ENCODE measurements around the gene SREBF1. TPM values are rescaled to one million over a fixed set of nuclear protein-coding genes. Genes with fewer than 3 reads are reported as not detected.
A peak's percentile ranks its signal among the peaks of the same experiment; 100 is the strongest.

Gene SREBF1
- polyA plus RNA-seq, 6 donors from 2014 or later, result 4.8 to 10.0 (median 5.4) TPM

- H3K36me3 Mint-ChIP-seq, result no peaks in the 10 kb centered on the region
- H3K27me3 Mint-ChIP-seq, result no peaks in the 10 kb centered on the region
- ATAC-seq (ENCODE audit: low read depth in 2 of 2), result peak in 1 of 2 donors; percentile 11
- H3K4me3 Mint-ChIP-seq, result peak overlapping the region in 1 of 8 donors; percentile 29
- H3K9me3 Mint-ChIP-seq, result no peaks in the 10 kb centered on the region
- peaks cover 27 to 42% (median 33%) of the 10 kb centered on the region in 3 donors for H3K4me1 Mint-ChIP-seq
- peak overlapping the region in 3 of 6 donors; percentile 6 to 84 (median 74) for H3K27ac Mint-ChIP-seq
- no peak for DNase-seq
Observed at GRCh38 chr17:17851103-17852002, 14.6 kb upstream of the SREBF1 start.

- Mint-ChIP-seq H3K27me3 (no peaks in the 10 kb centered on the region), H3K4me3 (peak overlapping the region in 3 of 8 donors; percentile 0 to 37 (median 19)), H3K36me3 (no peaks in the 10 kb centered on the region), H3K4me1 (peaks cover 27 to 42% (median 33%) of the 10 kb centered on the region in 3 donors), H3K9me3 (no peaks in the 10 kb centered on the region), H3K27ac (peak overlapping the region in 3 of 6 donors; percentile 50 to 82 (median 75))
- ATAC-seq (ENCODE audit: low read depth in 2 of 2) (peak; percentile 92), DNase-seq (peak; percentile 57)
Observed at GRCh38 chr17:17849845-17850373, 13.1 kb upstream of the SREBF1 start.

GRCh38 chr17:17849147-17849820, 12.5 kb upstream of the SREBF1 start:
- no peaks in the 10 kb centered on the region for H3K27me3 Mint-ChIP-seq
- no peak overlapping the region for H3K4me3 Mint-ChIP-seq
- peak overlapping the region in 3 of 6 donors; percentile 10 to 57 (median 33) for H3K27ac Mint-ChIP-seq
- no peaks in the 10 kb centered on the region for H3K36me3 Mint-ChIP-seq
- ATAC-seq (ENCODE audit: low read depth in 2 of 2) (peak; percentile 19 to 32), DNase-seq (no peak)
- peaks cover 27 to 42% (median 33%) of the 10 kb centered on the region in 3 donors for H3K4me1 Mint-ChIP-seq
- H3K9me3 Mint-ChIP-seq, result no peaks in the 10 kb centered on the region

GRCh38 chr17:17848311-17849082, 11.7 kb upstream of the SREBF1 start:
- Mint-ChIP-seq H3K9me3 (no peaks in the 10 kb centered on the region), H3K27me3 (no peaks in the 10 kb centered on the region), H3K36me3 (no peaks in the 10 kb centered on the region), H3K4me3 (no peak overlapping the region), H3K27ac (peak overlapping the region in 2 of 6 donors; percentile 26 to 39), H3K4me1 (peaks cover 27 to 42% (median 33%) of the 10 kb centered on the region in 3 donors)
- no peak for ATAC-seq (ENCODE audit: low read depth in 2 of 2)
- DNase-seq, result no peak

GRCh38 chr17:17847726-17848125, 10.9 kb upstream of the SREBF1 start:
- Mint-ChIP-seq H3K4me3 (no peak overlapping the region), H3K9me3 (no peaks in the 10 kb centered on the region), H3K27me3 (no peaks in the 10 kb centered on the region), H3K27ac (peak overlapping the region in 1 of 6 donors; percentile 26), H3K4me1 (peaks cover 27 to 42% (median 33%) of the 10 kb centered on the region in 3 donors), H3K36me3 (no peaks in the 10 kb centered on the region)
- ATAC-seq (ENCODE audit: low read depth in 2 of 2) (no peak), DNase-seq (no peak)

GRCh38 chr17:17847118-17847689, 10.4 kb upstream of the SREBF1 start:
- DNase-seq (no peak), ATAC-seq (ENCODE audit: low read depth in 2 of 2) (no peak)
- Mint-ChIP-seq H3K27ac (peak overlapping the region in 1 of 6 donors; percentile 59), H3K4me1 (peaks cover 26 to 41% (median 33%) of the 10 kb centered on the region in 3 donors), H3K9me3 (no peaks in the 10 kb centered on the region), H3K4me3 (no peak overlapping the region), H3K36me3 (no peaks in the 10 kb centered on the region), H3K27me3 (no peaks in the 10 kb centered on the region)

GRCh38 chr17:17846645-17847044, 9.9 kb upstream of the SREBF1 start:
- H3K27ac Mint-ChIP-seq, result no peak overlapping the region
- DNase-seq (no peak), ATAC-seq (ENCODE audit: low read depth in 2 of 2) (no peak)
- H3K4me3 Mint-ChIP-seq, result no peak overlapping the region
- H3K36me3 Mint-ChIP-seq, result no peaks in the 10 kb centered on the region
- H3K27me3 Mint-ChIP-seq, result no peaks in the 10 kb centered on the region
- no peaks in the 10 kb centered on the region for H3K9me3 Mint-ChIP-seq
- H3K4me1 Mint-ChIP-seq, result peaks cover 20 to 36% (median 29%) of the 10 kb centered on the region in 3 donors

GRCh38 chr17:17846003-17846402, 9.2 kb upstream of the SREBF1 start:
- Mint-ChIP-seq H3K4me1 (peaks cover 16 to 32% (median 25%) of the 10 kb centered on the region in 3 donors), H3K27me3 (no peaks in the 10 kb centered on the region), H3K4me3 (no peak overlapping the region), H3K9me3 (no peaks in the 10 kb centered on the region), H3K36me3 (no peaks in the 10 kb centered on the region), H3K27ac (no peak overlapping the region)
- DNase-seq (no peak), ATAC-seq (ENCODE audit: low read depth in 2 of 2) (no peak)

- no peaks in the 10 kb centered on the region for H3K36me3 Mint-ChIP-seq
- no peak overlapping the region for H3K4me3 Mint-ChIP-seq
- no peak for ATAC-seq (ENCODE audit: low read depth in 2 of 2)
- H3K9me3 Mint-ChIP-seq, result no peaks in the 10 kb centered on the region
- peaks cover 13 to 28% (median 21%) of the 10 kb centered on the region in 3 donors for H3K4me1 Mint-ChIP-seq
- no peaks in the 10 kb centered on the region for H3K27me3 Mint-ChIP-seq
- no peak overlapping the region for H3K27ac Mint-ChIP-seq
- DNase-seq, result no peak
Observed at GRCh38 chr17:17845046-17845775, 8.4 kb upstream of the SREBF1 start.

GRCh38 chr17:17844500-17844899, 7.7 kb upstream of the SREBF1 start:
- Mint-ChIP-seq H3K27ac (no peak overlapping the region), H3K4me3 (no peak overlapping the region), H3K9me3 (no peaks in the 10 kb centered on the region), H3K4me1 (peaks cover 8 to 25% (median 16%) of the 10 kb centered on the region in 3 donors), H3K27me3 (no peaks in the 10 kb centered on the region), H3K36me3 (no peaks in the 10 kb centered on the region)
- DNase-seq (no peak), ATAC-seq (ENCODE audit: low read depth in 2 of 2) (no peak)

- ATAC-seq (ENCODE audit: low read depth in 2 of 2) (no peak), DNase-seq (no peak)
- no peaks in the 10 kb centered on the region for H3K9me3 Mint-ChIP-seq
- H3K4me3 Mint-ChIP-seq, result no peak overlapping the region
- no peak overlapping the region for H3K27ac Mint-ChIP-seq
- H3K36me3 Mint-ChIP-seq, result no peaks in the 10 kb centered on the region
- peaks cover 8 to 25% (median 17%) of the 10 kb centered on the region in 3 donors for H3K4me1 Mint-ChIP-seq
- no peaks in the 10 kb centered on the region for H3K27me3 Mint-ChIP-seq
Observed at GRCh38 chr17:17844079-17844478, 7.3 kb upstream of the SREBF1 start.

- H3K27ac Mint-ChIP-seq, result no peak overlapping the region
- DNase-seq, result no peak
Observed at GRCh38 chr17:17843096-17843495, 6.3 kb upstream of the SREBF1 start.

More at GRCh38 chr17:17843096-17843495, 6.3 kb upstream of the SREBF1 start:
- Mint-ChIP-seq H3K27me3 (no peaks in the 10 kb centered on the region), H3K9me3 (no peaks in the 10 kb centered on the region), H3K4me1 (peaks cover 6 to 27% (median 22%) of the 10 kb centered on the region in 3 donors), H3K36me3 (no peaks in the 10 kb centered on the region), H3K4me3 (no peak overlapping the region)
- ATAC-seq (ENCODE audit: low read depth in 2 of 2), result no peak

Data from naive B cell (primary cell).